ENCODE results near the gene ATXN7. TPM values are rescaled to one million over a fixed set of nuclear protein-coding genes. Genes with fewer than 3 reads are reported as not detected.

Gene ATXN7
- total RNA-seq, 1 experiment from 2014 or later: 36.7 TPM

GRCh38 chr3:63847718-63848450, 15.8 kb upstream of the ATXN7 start:
- ChIA-PET POLR2A (interaction anchor here (0.7 kb wide), 1 partner anchor 182 kb away, joined by 3 read pairs; no protein-coding TSS in a partner anchor), CTCF (no interaction called here)
- Mint-ChIP-seq H3K36me3 (ENCODE audit: insufficient read depth, unreplicated experiment) (peaks cover 14% of the 10 kb centered on the region), H3K27me3 (ENCODE audit: insufficient read depth, unreplicated experiment) (no peaks in the 10 kb centered on the region), H3K4me3 (ENCODE audit: unreplicated experiment) (no peak overlapping the region), H3K4me1 (ENCODE audit: insufficient read depth, unreplicated experiment) (no peaks in the 10 kb centered on the region), H3K27ac (ENCODE audit: low read depth, unreplicated experiment) (no peak overlapping the region), H3K9me3 (ENCODE audit: unreplicated experiment) (no peaks in the 10 kb centered on the region)
- no TSS peak for BruUV-seq (replicated peaks)
- no peak for DNase-seq (ENCODE audit: unreplicated experiment)
- intact Hi-C loops (cut with micrococcal nuclease): no loop called here
- no peak for TF ChIP-seq CTCF (IDR thresholded peaks at IDR 0.05; ENCODE audit: unreplicated experiment)

- CTCF ChIA-PET: interaction anchor here (0.5 kb wide), 1 partner anchor 237 kb away, joined by 3 read pairs; no protein-coding TSS in a partner anchor
- DNase-seq (ENCODE audit: unreplicated experiment): no peak
- Mint-ChIP-seq H3K9me3 (ENCODE audit: unreplicated experiment) (no peaks in the 10 kb centered on the region), H3K27ac (ENCODE audit: low read depth, unreplicated experiment) (no peak overlapping the region), H3K4me1 (ENCODE audit: insufficient read depth, unreplicated experiment) (no peaks in the 10 kb centered on the region), H3K27me3 (ENCODE audit: insufficient read depth, unreplicated experiment) (no peaks in the 10 kb centered on the region), H3K4me3 (ENCODE audit: unreplicated experiment) (no peak overlapping the region), H3K36me3 (ENCODE audit: insufficient read depth, unreplicated experiment) (peaks cover 14% of the 10 kb centered on the region)
- intact Hi-C loops (cut with micrococcal nuclease): no loop called here
- no peak for TF ChIP-seq CTCF (IDR thresholded peaks at IDR 0.05; ENCODE audit: unreplicated experiment)
- no TSS peak for BruUV-seq (replicated peaks)
- POLR2A ChIA-PET: no interaction called here
These were observed 14.5 kb upstream of the ATXN7 start for GRCh38 chr3:63849175-63849574.

- DNase-seq (ENCODE audit: unreplicated experiment): no peak
- H3K27ac Mint-ChIP-seq (ENCODE audit: low read depth, unreplicated experiment): no peak overlapping the region
- no peaks in the 10 kb centered on the region for H3K9me3 Mint-ChIP-seq (ENCODE audit: unreplicated experiment)
- ChIA-PET CTCF (interaction anchor here (0.7 kb wide), 1 partner anchor 9 kb away, joined by 3 read pairs; no protein-coding TSS in a partner anchor), POLR2A (interaction anchor here (0.5 to 0.7 kb wide), 2 partner anchors 25 to 44 kb away, joined by 3 read pairs; no protein-coding TSS in a partner anchor)
- intact Hi-C loops (cut with micrococcal nuclease): no loop called here
- no peak overlapping the region for H3K4me3 Mint-ChIP-seq (ENCODE audit: unreplicated experiment)
- no TSS peak for BruUV-seq (replicated peaks)
- H3K4me1 Mint-ChIP-seq (ENCODE audit: insufficient read depth, unreplicated experiment): peaks cover 6% of the 10 kb centered on the region
- H3K36me3 Mint-ChIP-seq (ENCODE audit: insufficient read depth, unreplicated experiment): peaks cover 14% of the 10 kb centered on the region
- no peaks in the 10 kb centered on the region for H3K27me3 Mint-ChIP-seq (ENCODE audit: insufficient read depth, unreplicated experiment)
- TF ChIP-seq CTCF (IDR thresholded peaks at IDR 0.05; ENCODE audit: unreplicated experiment): no peak
These were observed 12.4 kb upstream of the ATXN7 start for GRCh38 chr3:63851287-63851686.

- no peak overlapping the region for H3K27ac Mint-ChIP-seq (ENCODE audit: low read depth, unreplicated experiment)
- intact Hi-C loops (cut with micrococcal nuclease): no loop called here
- H3K36me3 Mint-ChIP-seq (ENCODE audit: insufficient read depth, unreplicated experiment): peaks cover 14% of the 10 kb centered on the region
- BruUV-seq (replicated peaks): no TSS peak
- H3K4me1 Mint-ChIP-seq (ENCODE audit: insufficient read depth, unreplicated experiment): peaks cover 6% of the 10 kb centered on the region
- ChIA-PET POLR2A (no interaction called here), CTCF (no interaction called here)
- no peaks in the 10 kb centered on the region for H3K27me3 Mint-ChIP-seq (ENCODE audit: insufficient read depth, unreplicated experiment)
- no peaks in the 10 kb centered on the region for H3K9me3 Mint-ChIP-seq (ENCODE audit: unreplicated experiment)
- no peak overlapping the region for H3K4me3 Mint-ChIP-seq (ENCODE audit: unreplicated experiment)
- no peak for DNase-seq (ENCODE audit: unreplicated experiment)
- TF ChIP-seq CTCF (IDR thresholded peaks at IDR 0.05; ENCODE audit: unreplicated experiment): no peak
These were observed 10.6 kb upstream of the ATXN7 start for GRCh38 chr3:63853106-63853505.

Data from MCF 10A (cell line).